ENCODE data around the gene KLF15.

Gene KLF15

GRCh38 chr3:126360046-126360713 lies 3.0 kb upstream of the KLF15 start:
- DNase-seq (ENCODE audit: low spot score) = no peak

GRCh38 chr3:126358816-126359181 lies 1.6 kb upstream of the KLF15 start:
- no peak for DNase-seq (ENCODE audit: low spot score)

- no peak for DNase-seq (ENCODE audit: low spot score)
Measured at GRCh38 chr3:126358038-126358815, 1.0 kb upstream of the KLF15 start.

GRCh38 chr3:126356373-126357264 lies 589 bp downstream of the KLF15 start:
- no peak for DNase-seq (ENCODE audit: low spot score)

GRCh38 chr3:126355777-126356372 lies 1.3 kb downstream of the KLF15 start:
- DNase-seq (ENCODE audit: low spot score) = peak; percentile 71

GRCh38 chr3:126355251-126355650 lies 2.0 kb downstream of the KLF15 start:
- no peak for DNase-seq (ENCODE audit: low spot score)

- no peak for DNase-seq (ENCODE audit: low spot score)
Measured at GRCh38 chr3:126354776-126355175, 2.4 kb downstream of the KLF15 start.

- DNase-seq (ENCODE audit: low spot score) = no peak
Measured at GRCh38 chr3:126353694-126354321, 3.4 kb downstream of the KLF15 start.

- no peak for DNase-seq (ENCODE audit: low spot score)
Measured at GRCh38 chr3:126352476-126353454, 4.4 kb downstream of the KLF15 start.

GRCh38 chr3:126351771-126352475 lies 5.3 kb downstream of the KLF15 start:
- no peak for DNase-seq (ENCODE audit: low spot score)

- DNase-seq (ENCODE audit: low spot score) = no peak
Measured at GRCh38 chr3:126351086-126351770, 6.0 kb downstream of the KLF15 start.

- no peak for DNase-seq (ENCODE audit: low spot score)
Measured at GRCh38 chr3:126350502-126351085, 6.6 kb downstream of the KLF15 start.

- no peak for DNase-seq (ENCODE audit: low spot score)
Measured at GRCh38 chr3:126349611-126350501, 7.4 kb downstream of the KLF15 start.

GRCh38 chr3:126349071-126349470 lies 8.1 kb downstream of the KLF15 start:
- DNase-seq (ENCODE audit: low spot score) = no peak

GRCh38 chr3:126348308-126348920 lies 8.8 kb downstream of the KLF15 start:
- DNase-seq (ENCODE audit: low spot score) = no peak

GRCh38 chr3:126347543-126348161 lies 9.6 kb downstream of the KLF15 start:
- no peak for DNase-seq (ENCODE audit: low spot score)

- no peak for DNase-seq (ENCODE audit: low spot score)
Measured at GRCh38 chr3:126346466-126346865, 10.7 kb downstream of the KLF15 start.

All from cerebellar cortex (tissue), 1 donor.